Gastroesophageal sphincter (tissue), 4 donors: Measurements from ENCODE around the gene IKZF4. TPM values are rescaled to one million over a fixed set of nuclear protein-coding genes. Genes with fewer than 3 reads are reported as not detected.

Experiments
- ATAC-seq: fragments of 150-250 bp; one replicate; pipeline ENCODE4 v1.9.1; 2016; ENCODE audit warnings: mild to moderate bottlenecking, moderate library complexity
- H3K27ac ChIP-seq, 4 donors: fragments of 200-600 bp; sonication (generic) in 3 of 4; 1 replicate in 3 of 4; 2 replicates in 1 of 4; pipeline ENCODE4 v1.5.1; 2016 to 2019
- H3K27me3 ChIP-seq: fragments of 200-600 bp; sonication (generic); one replicate; pipeline ENCODE4 v1.5.1; 2019
- H3K36me3 ChIP-seq, 2 donors: fragments of 200-600 bp; sonication (generic); one replicate each; pipeline ENCODE4 v1.5.1; 2019; ENCODE audit warnings: control low read depth in 1 of 2
- H3K4me1 ChIP-seq, 3 donors: fragments of 200-600 bp; sonication (generic); 1 replicate in 2 of 3; 2 replicates in 1 of 3; pipeline ENCODE4 v1.5.1; 2016 to 2019; ENCODE audit warnings: control low read depth in 2 of 3
- H3K4me3 ChIP-seq, 2 donors: fragments of 200-600 bp; sonication (generic); one replicate each; pipeline ENCODE4 v1.5.1; 2019; ENCODE audit warnings: mild to moderate bottlenecking in 1 of 2, moderate library complexity in 1 of 2
- H3K9me3 ChIP-seq, 3 donors: fragments of 200-600 bp; sonication (generic); one replicate each; pipeline ENCODE4 v1.5.1; 2017 to 2019; ENCODE audit warnings: control low read depth in 2 of 3
- CTCF ChIP-seq, 4 experiments: fragments of 200-600 bp in 2 of 4; fragments of 450-650 bp in 2 of 4; sonication (generic) in 1 of 4; IDR thresholded peaks; one replicate each; pipeline ENCODE4 v1.5.1; 2017 to 2019; ENCODE audit warnings: antibody characterized with exemption in 4 of 4, mild to moderate bottlenecking in 2 of 4, moderate library complexity in 2 of 4
- EP300 ChIP-seq: sonication (generic); formaldehyde crosslinking; IDR thresholded peaks from one replicate; pipeline ENCODE4 v1.6.1; 2017; ENCODE audit warnings: antibody characterized with exemption, mild to moderate bottlenecking
- POLR2A ChIP-seq, 2 donors: fragments of 450-650 bp; IDR thresholded peaks; one replicate each; pipeline ENCODE4 v1.6.1; 2017; ENCODE audit warnings: antibody characterized with exemption in 2 of 2, mild to moderate bottlenecking in 2 of 2, moderate library complexity in 1 of 2
- POLR2AphosphoS5 ChIP-seq: sonication (generic); formaldehyde crosslinking; IDR thresholded peaks from one replicate; pipeline ENCODE4 v1.6.1; 2017; ENCODE audit warnings: antibody characterized with exemption
- WGBS, 2 donors: methylation state at CpG; one replicate each; pipeline ENCODE4 v1.1.5; 2018; ENCODE audit warnings: low coverage in 1 of 2; 5-methylcytosine and 5-hydroxymethylcytosine counted together
- total RNA-seq, 4 donors: library from RNA; depleted of rRNA; stranded (reverse); fragments of >200 nt; gene quantifications; one replicate each; pipeline ENCODE4 v1.1.0, GENCODE V29; 2016

Gene IKZF4
- total RNA-seq, 4 donors from 2014 or later: 5.1 to 7.3 (median 6.5) TPM

GRCh38 chr12:55991110-55991509, 29.7 kb upstream of the IKZF4 start:
- TF ChIP-seq POLR2A (IDR thresholded peaks at IDR 0.05) (no peak), POLR2AphosphoS5 (no peak), CTCF (IDR thresholded peaks at IDR 0.05) (no peak), EP300 (no peak)
- H3K9me3 ChIP-seq: no peaks in the 10 kb centered on the region
- H3K4me1 ChIP-seq: peaks cover 0 to 3% (median 0%) of the 10 kb centered on the region in 3 donors
- ATAC-seq: no peak
- peaks cover 0 to 94% of the 10 kb centered on the region in 2 donors for H3K36me3 ChIP-seq
- H3K27ac ChIP-seq: no peak overlapping the region
- WGBS, 2 donors: 84 to 100% methylated on average over 2 to 3 of the region's 3 CpGs
- no peak overlapping the region for H3K4me3 ChIP-seq
- H3K27me3 ChIP-seq: no peaks in the 10 kb centered on the region

GRCh38 chr12:55993230-55993853, 27.5 kb upstream of the IKZF4 start:
- TF ChIP-seq POLR2AphosphoS5: no peak
- no peak for TF ChIP-seq POLR2A (IDR thresholded peaks at IDR 0.05)
- TF ChIP-seq EP300: no peak
- no peak for TF ChIP-seq CTCF (IDR thresholded peaks at IDR 0.05)
- H3K4me1 ChIP-seq: peaks cover 0 to 20% (median 8%) of the 10 kb centered on the region in 3 donors
- no peaks in the 10 kb centered on the region for H3K9me3 ChIP-seq
- no peaks in the 10 kb centered on the region for H3K27me3 ChIP-seq
- ATAC-seq: no peak
- no peak overlapping the region for H3K4me3 ChIP-seq
- 68 to 69% methylated on average over 2 to 4 of the region's 4 CpGs for WGBS, 2 donors
- no peak overlapping the region for H3K27ac ChIP-seq
- peaks cover 0 to 72% of the 10 kb centered on the region in 2 donors for H3K36me3 ChIP-seq

GRCh38 chr12:55995366-55995765, 25.5 kb upstream of the IKZF4 start:
- Histone ChIP-seq H3K27me3 (no peaks in the 10 kb centered on the region), H3K27ac (no peak overlapping the region), H3K4me3 (no peak overlapping the region), H3K4me1 (peaks cover 0 to 28% (median 8%) of the 10 kb centered on the region in 3 donors), H3K36me3 (peaks cover 0 to 69% of the 10 kb centered on the region in 2 donors), H3K9me3 (no peaks in the 10 kb centered on the region)
- TF ChIP-seq CTCF (IDR thresholded peaks at IDR 0.05) (no peak), EP300 (no peak), POLR2AphosphoS5 (no peak), POLR2A (IDR thresholded peaks at IDR 0.05) (no peak)
- ATAC-seq: no peak
- WGBS, 2 donors: 57 to 72% methylated on average over 3 to 7 of the region's 8 CpGs

- TF ChIP-seq CTCF (IDR thresholded peaks at IDR 0.05) (peak in 3 of 4 experiments; percentile 80 to 91 (median 85)), POLR2AphosphoS5 (no peak), POLR2A (IDR thresholded peaks at IDR 0.05) (no peak), EP300 (no peak)
- ATAC-seq: no peak
- Histone ChIP-seq H3K27ac (peak overlapping the region; percentile 62 to 89 (median 84)), H3K9me3 (no peaks in the 10 kb centered on the region), H3K36me3 (peaks cover 0 to 65% of the 10 kb centered on the region in 2 donors), H3K4me1 (peaks cover 0 to 28% (median 8%) of the 10 kb centered on the region in 3 donors), H3K4me3 (peak overlapping the region; percentile 64 to 71), H3K27me3 (no peaks in the 10 kb centered on the region)
- WGBS, 2 donors: 3 to 31% methylated on average over 8 to 14 of the region's 14 CpGs
Observed at GRCh38 chr12:55996201-55996714, 24.6 kb upstream of the IKZF4 start.
